PC-3 (cell line): ENCODE data around the gene ARL2BP.

Experiments
- EZH2 ChIP-seq: fragments of 300-600 bp; sonication (generic); IDR thresholded peaks from one replicate; pipeline ENCODE4 v1.6.1; 2017; ENCODE audit warnings: antibody characterized with exemption, mild to moderate bottlenecking, low read length; ENCODE audit not compliant: unreplicated experiment
- TF ChIP-seq, protein P1 (sequence below): fragments of 300-600 bp; sonication (generic); conservative IDR thresholded peaks from 2 replicates; pipeline ENCODE4 v1.5.1; 2017; ENCODE audit warnings: antibody characterized with exemption, low read depth, mild to moderate bottlenecking, low read length

DNA sequence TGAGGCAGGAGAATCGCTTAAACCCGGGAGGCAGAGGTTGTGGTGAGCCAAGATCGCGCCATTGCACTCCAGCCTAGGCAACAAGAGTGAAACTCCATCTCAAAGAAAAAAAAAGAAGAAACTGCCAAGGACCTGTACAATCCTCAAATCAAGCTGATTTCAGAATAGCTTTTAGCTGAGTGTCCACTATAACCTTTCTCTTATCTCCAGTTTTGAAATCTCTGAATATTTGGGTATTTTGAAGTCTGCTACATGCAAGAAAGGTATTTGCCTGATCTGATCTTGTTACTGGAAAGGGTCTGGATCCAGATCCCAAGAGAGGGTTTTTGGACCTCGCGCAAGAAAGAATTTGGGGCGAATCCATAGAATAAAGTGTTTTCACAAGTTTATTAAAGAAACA is 19.1 kb upstream of the ARL2BP start:
- TF ChIP-seq, protein P1, sequence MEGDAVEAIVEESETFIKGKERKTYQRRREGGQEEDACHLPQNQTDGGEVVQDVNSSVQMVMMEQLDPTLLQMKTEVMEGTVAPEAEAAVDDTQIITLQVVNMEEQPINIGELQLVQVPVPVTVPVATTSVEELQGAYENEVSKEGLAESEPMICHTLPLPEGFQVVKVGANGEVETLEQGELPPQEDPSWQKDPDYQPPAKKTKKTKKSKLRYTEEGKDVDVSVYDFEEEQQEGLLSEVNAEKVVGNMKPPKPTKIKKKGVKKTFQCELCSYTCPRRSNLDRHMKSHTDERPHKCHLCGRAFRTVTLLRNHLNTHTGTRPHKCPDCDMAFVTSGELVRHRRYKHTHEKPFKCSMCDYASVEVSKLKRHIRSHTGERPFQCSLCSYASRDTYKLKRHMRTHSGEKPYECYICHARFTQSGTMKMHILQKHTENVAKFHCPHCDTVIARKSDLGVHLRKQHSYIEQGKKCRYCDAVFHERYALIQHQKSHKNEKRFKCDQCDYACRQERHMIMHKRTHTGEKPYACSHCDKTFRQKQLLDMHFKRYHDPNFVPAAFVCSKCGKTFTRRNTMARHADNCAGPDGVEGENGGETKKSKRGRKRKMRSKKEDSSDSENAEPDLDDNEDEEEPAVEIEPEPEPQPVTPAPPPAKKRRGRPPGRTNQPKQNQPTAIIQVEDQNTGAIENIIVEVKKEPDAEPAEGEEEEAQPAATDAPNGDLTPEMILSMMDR: no peak
- TF ChIP-seq EZH2: no peak
